HepG2 (cell line): ENCODE measurements around the gene CENPK. TPM values are rescaled to one million over a fixed set of nuclear protein-coding genes. Genes with fewer than 3 reads are reported as not detected.
A peak's percentile ranks its signal among the peaks of the same experiment; 100 is the strongest.

Experiments
- ADNP ChIP-seq: sonication (generic); formaldehyde crosslinking; IDR thresholded peaks from 2 replicates; pipeline ENCODE4 v1.4.0; 2020; ENCODE audit warnings: missing genetic modification reagents
- BCL6 ChIP-seq: IDR thresholded peaks from 2 replicates; pipeline ENCODE4 v1.6.1; 2016; ENCODE audit warnings: missing genetic modification reagents, missing compliant biosample characterization
- EED ChIP-seq: sonication (generic); formaldehyde crosslinking; IDR thresholded peaks from 2 replicates; pipeline ENCODE4 v1.5.0; 2020; ENCODE audit warnings: mild to moderate bottlenecking, missing genetic modification reagents
- ETV6 ChIP-seq: sonication (generic); formaldehyde crosslinking; conservative IDR thresholded peaks from 2 replicates; pipeline ENCODE4 v1.4.0; 2020; ENCODE audit warnings: missing genetic modification reagents
- GZF1 ChIP-seq: sonication (generic); formaldehyde crosslinking; IDR thresholded peaks from 2 replicates; pipeline ENCODE4 v1.5.1; 2020; ENCODE audit warnings: mild to moderate bottlenecking, missing genetic modification reagents
- IRX3 ChIP-seq: sonication (generic); formaldehyde crosslinking; IDR thresholded peaks from 2 replicates; pipeline ENCODE4 v1.8.1; 2023; ENCODE audit warnings: mild to moderate bottlenecking, low read depth, missing genetic modification reagents, borderline replicate concordance
- MXI1 ChIP-seq: IDR thresholded peaks from 3 replicates; pipeline ENCODE4 v1.6.1; 2012; ENCODE audit warnings: low read depth, low read length, inconsistent platforms, borderline replicate concordance
- NFATC3 ChIP-seq: sonication (generic); formaldehyde crosslinking; IDR thresholded peaks from 2 replicates; pipeline ENCODE4 v1.5.1; 2020; ENCODE audit warnings: mild to moderate bottlenecking, missing genetic modification reagents
- PAX8 ChIP-seq: sonication (generic); formaldehyde crosslinking; IDR thresholded peaks from 2 replicates; pipeline ENCODE4 v1.8.0; 2022; ENCODE audit warnings: mild to moderate bottlenecking, missing genetic modification reagents, borderline replicate concordance
- RFX3 ChIP-seq: IDR thresholded peaks from 2 replicates; pipeline ENCODE4 v1.6.1; 2016; ENCODE audit warnings: missing biosample characterization, missing genetic modification reagents
- RXRB ChIP-seq: IDR thresholded peaks from 2 replicates; pipeline ENCODE4 v1.6.1; 2016; ENCODE audit warnings: borderline replicate concordance, missing genetic modification reagents, missing compliant biosample characterization
- SKIL ChIP-seq: sonication (generic); formaldehyde crosslinking; IDR thresholded peaks from 2 replicates; pipeline ENCODE4 v1.8.0; 2022; ENCODE audit warnings: missing genetic modification reagents, mild to moderate bottlenecking, moderate library complexity, borderline replicate concordance
- SP2 ChIP-seq: sonication (generic); formaldehyde crosslinking; IDR thresholded peaks from 2 replicates; pipeline ENCODE4 v1.5.1; 2020; ENCODE audit warnings: mild to moderate bottlenecking, missing genetic modification reagents
- TBL1XR1 ChIP-seq: fragments of 150-350 bp; IDR thresholded peaks from 2 replicates; pipeline ENCODE4 v1.6.1; 2014; ENCODE audit warnings: borderline replicate concordance, low read length; ENCODE audit not compliant: partially characterized antibody
- THAP8 ChIP-seq: sonication (generic); formaldehyde crosslinking; IDR thresholded peaks from 2 replicates; pipeline ENCODE4 v1.5.1; 2020; ENCODE audit warnings: missing genetic modification reagents, mild to moderate bottlenecking, borderline replicate concordance
- ZFP36L2 ChIP-seq: sonication (generic); formaldehyde crosslinking; IDR thresholded peaks from 2 replicates; pipeline ENCODE4 v1.4.0; 2020; ENCODE audit warnings: missing genetic modification reagents
- ZNF232 ChIP-seq: sonication (generic); formaldehyde crosslinking; IDR thresholded peaks from 2 replicates; pipeline ENCODE4 v1.4.0; 2020; ENCODE audit warnings: missing genetic modification reagents, borderline replicate concordance
- ZNF362 ChIP-seq: sonication (generic); formaldehyde crosslinking; IDR thresholded peaks from 2 replicates; pipeline ENCODE4 v1.4.0; 2020; ENCODE audit warnings: missing genetic modification reagents, mild to moderate bottlenecking, borderline replicate concordance
- ZNF609 ChIP-seq: sonication (generic); formaldehyde crosslinking; IDR thresholded peaks from 2 replicates; pipeline ENCODE4 v1.4.0; 2020; ENCODE audit warnings: mild to moderate bottlenecking, missing genetic modification reagents, borderline replicate concordance
- ZNF720 ChIP-seq: sonication (generic); formaldehyde crosslinking; IDR thresholded peaks from 2 replicates; pipeline ENCODE4 v1.4.0; 2020; ENCODE audit warnings: missing genetic modification reagents
- polyA plus RNA-seq, 8 experiments: library from polyadenylated mRNA; depleted of rRNA in 3 of 8; stranded (reverse) in 7 of 8; unstranded in 1 of 8; fragments of >200 nt; fragmentation: Illumina TruSeq in 4 of 8; extraction: Trizol in 4 of 8; gene quantifications; 2 replicates each; pipeline versions ENCODE4 v1.2.1 to v1.2.3, GENCODE V29; 2011 to 2016; ENCODE audit warnings: low read depth in 4 of 8, missing spikeins in 1 of 8, mixed read lengths in 1 of 8; ENCODE audit not compliant: insufficient read depth in 1 of 8
- total RNA-seq, 5 experiments: library from RNA; depleted of rRNA; stranded (reverse); fragments of >200 nt; fragmentation: Illumina TruSeq; extraction: Trizol; gene quantifications; 2 replicates each; pipeline ENCODE4 v1.2.3, GENCODE V29; 2016; ENCODE audit warnings: low read depth in 1 of 5

CENPK gene
- total and polyA plus RNA-seq, 2 of the 13 experiments (the other 11 are each of a cell fraction or from before 2014, with no cell fraction given) = 14.3 to 54.4 TPM

GRCh38 chr5:65562731-65563701 lies at the start of gene CENPK, which contains the start of gene PPWD1 (continued):
- TF ChIP-seq ADNP (CRISPR knock-in tag) (no peak), PAX8 (CRISPR knock-in tag) (no peak), MXI1 (peak; percentile 88; the same call in 2 of the 3 replicates), ETV6 (CRISPR knock-in tag) (no peak; the same call in 1 of the 2 replicates), EED (CRISPR knock-in tag) (no peak; the same call in 1 of the 2 replicates), GZF1 (CRISPR knock-in tag) (no peak), ZNF232 (peak; percentile 81; the same call in 1 of the 2 replicates), SP2 (CRISPR knock-in tag) (peak; percentile 69), ZNF720 (CRISPR knock-in tag) (no peak), NFATC3 (CRISPR knock-in tag) (no peak), BCL6 (CRISPR knock-in tag) (0 out of 2 replicates have a peak, but pooled peaks have one; percentile 8), ZFP36L2 (CRISPR knock-in tag) (no peak), SKIL (no peak), THAP8 (CRISPR knock-in tag) (no peak; the same call in 1 of the 2 replicates), RXRB (CRISPR knock-in tag) (peak; percentile 57; the same call in 1 of the 2 replicates), IRX3 (CRISPR knock-in tag) (no peak), RFX3 (CRISPR knock-in tag) (no peak), TBL1XR1 (peak; percentile 16), ZNF609 (CRISPR knock-in tag) (no peak), ZNF362 (CRISPR knock-in tag) (0 out of 2 replicates have a peak, but pooled peaks have one; percentile 18)
